AG09309 (cell line): ENCODE data around the gene PLA2R1.

ENCODE experiments used
- DNase-seq: peaks from one replicate; pipeline ENCODE4 v3.0.0-alpha.2; 2010; ENCODE audit warnings: low read depth
- H3K4me3 ChIP-seq: 2 replicates; pipeline ENCODE4 v1.5.1; 2011; ENCODE audit warnings: mild to moderate bottlenecking, low read depth, low read length, moderate library complexity; ENCODE audit not compliant: control insufficient read depth
- CTCF ChIP-seq: IDR thresholded peaks from 2 replicates; pipeline ENCODE4 v1.5.1; 2011; ENCODE audit warnings: mild to moderate bottlenecking, low read depth, low read length, inconsistent platforms; ENCODE audit not compliant: insufficient read depth, control insufficient read depth; ENCODE audit errors: missing control alignments

Gene PLA2R1

GRCh38 chr2:159953136-159953823 is 109.1 kb downstream of the PLA2R1 start:
- no peak overlapping the region for H3K4me3 ChIP-seq
- no peak for DNase-seq
- TF ChIP-seq CTCF, result no peak

GRCh38 chr2:159946326-159946999 is 116.0 kb downstream of the PLA2R1 start:
- peak; percentile 68 for DNase-seq
- no peak for TF ChIP-seq CTCF
- H3K4me3 ChIP-seq, result no peak overlapping the region

- no peak for TF ChIP-seq CTCF
- no peak overlapping the region for H3K4me3 ChIP-seq
- DNase-seq, result no peak
These were observed 117.5 kb downstream of the PLA2R1 start for GRCh38 chr2:159944874-159945273.

GRCh38 chr2:159942146-159942545 is 120.3 kb downstream of the PLA2R1 start:
- TF ChIP-seq CTCF, result no peak
- H3K4me3 ChIP-seq, result no peak overlapping the region
- DNase-seq, result no peak

- no peak overlapping the region for H3K4me3 ChIP-seq
- no peak for DNase-seq
- TF ChIP-seq CTCF, result no peak
These were observed 120.7 kb downstream of the PLA2R1 start for GRCh38 chr2:159941729-159942128.

GRCh38 chr2:159939946-159940345 is 122.5 kb downstream of the PLA2R1 start:
- DNase-seq, result no peak
- TF ChIP-seq CTCF, result peak; percentile 34
- no peak overlapping the region for H3K4me3 ChIP-seq
